Gastroesophageal sphincter (tissue), 4 donors: ENCODE measurements around the gene KLK13. TPM values are rescaled to one million over a fixed set of nuclear protein-coding genes. Genes with fewer than 3 reads are reported as not detected.

Source experiments
- ATAC-seq: fragments of 150-250 bp; one replicate; pipeline ENCODE4 v1.9.1; 2016; ENCODE audit warnings: mild to moderate bottlenecking, moderate library complexity
- H3K27ac ChIP-seq, 4 donors: fragments of 200-600 bp; sonication (generic) in 3 of 4; 1 replicate in 3 of 4; 2 replicates in 1 of 4; pipeline ENCODE4 v1.5.1; 2016 to 2019
- H3K27me3 ChIP-seq: fragments of 200-600 bp; sonication (generic); one replicate; pipeline ENCODE4 v1.5.1; 2019
- H3K36me3 ChIP-seq, 2 donors: fragments of 200-600 bp; sonication (generic); one replicate each; pipeline ENCODE4 v1.5.1; 2019; ENCODE audit warnings: control low read depth in 1 of 2
- H3K4me1 ChIP-seq, 3 donors: fragments of 200-600 bp; sonication (generic); 1 replicate in 2 of 3; 2 replicates in 1 of 3; pipeline ENCODE4 v1.5.1; 2016 to 2019; ENCODE audit warnings: control low read depth in 2 of 3
- H3K4me3 ChIP-seq, 2 donors: fragments of 200-600 bp; sonication (generic); one replicate each; pipeline ENCODE4 v1.5.1; 2019; ENCODE audit warnings: mild to moderate bottlenecking in 1 of 2, moderate library complexity in 1 of 2
- H3K9me3 ChIP-seq, 3 donors: fragments of 200-600 bp; sonication (generic); one replicate each; pipeline ENCODE4 v1.5.1; 2017 to 2019; ENCODE audit warnings: control low read depth in 2 of 3
- CTCF ChIP-seq, 4 experiments: fragments of 200-600 bp in 2 of 4; fragments of 450-650 bp in 2 of 4; sonication (generic) in 1 of 4; IDR thresholded peaks; one replicate each; pipeline ENCODE4 v1.5.1; 2017 to 2019; ENCODE audit warnings: antibody characterized with exemption in 4 of 4, mild to moderate bottlenecking in 2 of 4, moderate library complexity in 2 of 4
- EP300 ChIP-seq: sonication (generic); formaldehyde crosslinking; IDR thresholded peaks from one replicate; pipeline ENCODE4 v1.6.1; 2017; ENCODE audit warnings: antibody characterized with exemption, mild to moderate bottlenecking
- POLR2A ChIP-seq, 2 donors: fragments of 450-650 bp; IDR thresholded peaks; one replicate each; pipeline ENCODE4 v1.6.1; 2017; ENCODE audit warnings: antibody characterized with exemption in 2 of 2, mild to moderate bottlenecking in 2 of 2, moderate library complexity in 1 of 2
- POLR2AphosphoS5 ChIP-seq: sonication (generic); formaldehyde crosslinking; IDR thresholded peaks from one replicate; pipeline ENCODE4 v1.6.1; 2017; ENCODE audit warnings: antibody characterized with exemption
- WGBS, 2 donors: methylation state at CpG; one replicate each; pipeline ENCODE4 v1.1.5; 2018; ENCODE audit warnings: low coverage in 1 of 2; 5-methylcytosine and 5-hydroxymethylcytosine counted together
- total RNA-seq, 4 donors: library from RNA; depleted of rRNA; stranded (reverse); fragments of >200 nt; gene quantifications; one replicate each; pipeline ENCODE4 v1.1.0, GENCODE V29; 2016

KLK13 gene
- total RNA-seq, 4 donors from 2014 or later, result 1.3 to 6.1 (median 5.1) TPM; not detected in 1

GRCh38 chr19:51093101-51093500, 28.2 kb upstream of the KLK13 start:
- Histone ChIP-seq H3K9me3 (no peaks in the 10 kb centered on the region), H3K4me3 (no peak overlapping the region), H3K27ac (no peak overlapping the region), H3K4me1 (peaks cover 0 to under 1% (median 0%) of the 10 kb centered on the region in 3 donors), H3K27me3 (no peaks in the 10 kb centered on the region), H3K36me3 (peaks cover 0 to 5% of the 10 kb centered on the region in 2 donors)
- no peak for TF ChIP-seq POLR2AphosphoS5
- TF ChIP-seq CTCF (IDR thresholded peaks at IDR 0.05), result no peak
- no peak for TF ChIP-seq POLR2A (IDR thresholded peaks at IDR 0.05)
- no peak for ATAC-seq
- WGBS, 2 donors, result 37 to 63% methylated on average over 3 of the region's 8 CpGs

- H3K27ac ChIP-seq, result no peak overlapping the region
- H3K36me3 ChIP-seq, result no peaks in the 10 kb centered on the region
- H3K4me1 ChIP-seq, result no peaks in the 10 kb centered on the region
- H3K27me3 ChIP-seq, result no peaks in the 10 kb centered on the region
- no peak for ATAC-seq
- H3K4me3 ChIP-seq, result no peak overlapping the region
- H3K9me3 ChIP-seq, result no peaks in the 10 kb centered on the region
- 46 to 51% methylated on average over 13 to 14 of the region's 16 CpGs for WGBS, 2 donors
- TF ChIP-seq EP300 (no peak), CTCF (IDR thresholded peaks at IDR 0.05) (no peak), POLR2A (IDR thresholded peaks at IDR 0.05) (no peak), POLR2AphosphoS5 (no peak)
Measured at GRCh38 chr19:51091895-51092873, 27.3 kb upstream of the KLK13 start.

GRCh38 chr19:51091126-51091525, 26.2 kb upstream of the KLK13 start:
- TF ChIP-seq POLR2A (IDR thresholded peaks at IDR 0.05), result no peak
- no peak for TF ChIP-seq POLR2AphosphoS5
- no peak for TF ChIP-seq CTCF (IDR thresholded peaks at IDR 0.05)
- 79 to 81% methylated on average over 3 to 10 of the region's 10 CpGs for WGBS, 2 donors
- H3K9me3 ChIP-seq, result no peaks in the 10 kb centered on the region
- H3K4me1 ChIP-seq, result no peaks in the 10 kb centered on the region
- no peaks in the 10 kb centered on the region for H3K36me3 ChIP-seq
- H3K27me3 ChIP-seq, result no peaks in the 10 kb centered on the region
- no peak overlapping the region for H3K4me3 ChIP-seq
- H3K27ac ChIP-seq, result no peak overlapping the region
- no peak for ATAC-seq

GRCh38 chr19:51090471-51090870, 25.6 kb upstream of the KLK13 start:
- WGBS, 2 donors, result 66 to 76% methylated on average over 4 to 6 of the region's 8 CpGs

More at GRCh38 chr19:51090471-51090870, 25.6 kb upstream of the KLK13 start:
- Histone ChIP-seq H3K4me1 (no peaks in the 10 kb centered on the region), H3K27me3 (no peaks in the 10 kb centered on the region), H3K9me3 (no peaks in the 10 kb centered on the region), H3K4me3 (no peak overlapping the region), H3K27ac (no peak overlapping the region), H3K36me3 (no peaks in the 10 kb centered on the region)
- no peak for ATAC-seq
- no peak for TF ChIP-seq POLR2AphosphoS5
- TF ChIP-seq EP300, result no peak
- no peak for TF ChIP-seq CTCF (IDR thresholded peaks at IDR 0.05)
- TF ChIP-seq POLR2A (IDR thresholded peaks at IDR 0.05), result no peak
